K562 (cell line): ENCODE data around the gene ZNF48. TPM values are rescaled to one million over a fixed set of nuclear protein-coding genes. Genes with fewer than 3 reads are reported as not detected.

ENCODE experiments used
- ESRRB ChIP-seq: fragments of 250-450 bp; sonication (Bioruptor Pico); IDR thresholded peaks from 2 replicates; pipeline ENCODE4 v1.5.0; 2020; ENCODE audit warnings: mild to moderate bottlenecking, moderate library complexity, borderline replicate concordance
- ETV5 ChIP-seq: sonication (generic); formaldehyde crosslinking; IDR thresholded peaks from 2 replicates; pipeline ENCODE4 v1.4.0; 2020; ENCODE audit warnings: low read depth, mild to moderate bottlenecking, missing genetic modification reagents
- EWSR1 ChIP-seq: fragments of 450-650 bp; IDR thresholded peaks from 2 replicates; pipeline ENCODE4 v1.6.1; 2018; ENCODE audit warnings: borderline replicate concordance, mild to moderate bottlenecking, low read depth, moderate library complexity; ENCODE audit not compliant: partially characterized antibody
- HMG20B ChIP-seq: fragments of 250-450 bp; sonication (Bioruptor Pico); IDR thresholded peaks from 2 replicates; pipeline ENCODE4 v1.5.0; 2021; ENCODE audit warnings: mild to moderate bottlenecking
- MEF2A ChIP-seq: IDR thresholded peaks from 2 replicates; pipeline ENCODE4 v1.6.1; 2011; ENCODE audit warnings: low read depth, mild to moderate bottlenecking, low read length, moderate library complexity; ENCODE audit not compliant: control insufficient read depth
- RBFOX2 ChIP-seq: fragments of 200-400 bp; formaldehyde crosslinking; IDR thresholded peaks from 2 replicates; pipeline ENCODE4 v1.6.1; 2017; ENCODE audit warnings: low read depth, mild to moderate bottlenecking, low read length, moderate library complexity
- TAF7 ChIP-seq: fragments of 450-650 bp; IDR thresholded peaks from 2 replicates; pipeline ENCODE4 v1.6.1; 2016; ENCODE audit warnings: missing genetic modification characterization, missing compliant biosample characterization
- U2AF1 ChIP-seq: fragments of 200-400 bp; formaldehyde crosslinking; optimal IDR thresholded peaks from 2 replicates; pipeline ENCODE3; 2017; ENCODE audit warnings: mild to moderate bottlenecking, low read depth, low read length, moderate library complexity
- ZNF217 ChIP-seq: sonication (generic); formaldehyde crosslinking; IDR thresholded peaks from 2 replicates; pipeline ENCODE4 v1.8.0; 2022; ENCODE audit warnings: mild to moderate bottlenecking, missing genetic modification reagents
- polyA plus RNA-seq, 8 experiments: library from polyadenylated mRNA; depleted of rRNA in 4 of 8; stranded (reverse) in 5 of 8; unstranded in 3 of 8; fragments of >200 nt; fragmentation: Nextera tagmentation in 2 of 8; fragmentation: Illumina TruSeq in 1 of 8; extraction: Ambion mirVana in 2 of 8; extraction: Trizol in 1 of 8; gene quantifications; 2 replicates each; pipeline versions ENCODE4 v1.2.1 to v1.2.3, GENCODE V29; 2011 to 2014; ENCODE audit warnings: inconsistent platforms in 1 of 8, missing spikeins in 1 of 8
- total RNA-seq, 7 experiments: library from RNA; depleted of rRNA in 6 of 7; stranded (reverse); fragments of >200 nt in 6 of 7; fragmentation: Illumina TruSeq in 2 of 7; extraction: Trizol in 2 of 7; gene quantifications; 2 replicates each; pipeline versions ENCODE4 v1.2.1 to v1.2.3, GENCODE V29; 2011 to 2021; ENCODE audit warnings: low replicate concordance in 1 of 7
- TF ChIP-seq, protein P1 (sequence below): fragments of 450-650 bp; formaldehyde crosslinking; conservative IDR thresholded peaks from 2 replicates; pipeline ENCODE4 v1.4.0; 2022; ENCODE audit warnings: mild to moderate bottlenecking, missing genetic modification characterization
- TF ChIP-seq, protein P2 (sequence below): fragments of 450-650 bp; IDR thresholded peaks from 2 replicates; pipeline ENCODE4 v1.6.1; 2016; ENCODE audit warnings: mild to moderate bottlenecking, moderate library complexity
- TF ChIP-seq, protein P3 (sequence below): fragments of 250-450 bp; sonication (Bioruptor Pico); IDR thresholded peaks from 2 replicates; pipeline ENCODE4 v1.8.0; 2021; ENCODE audit warnings: mild to moderate bottlenecking, moderate library complexity

ZNF48 gene
- total and polyA plus RNA-seq, 9 of the 15 experiments (the other 6 are each of a cell fraction or from before 2014, with no cell fraction given) = 0.38 to 11.6 (median 4.7) TPM

DNA sequence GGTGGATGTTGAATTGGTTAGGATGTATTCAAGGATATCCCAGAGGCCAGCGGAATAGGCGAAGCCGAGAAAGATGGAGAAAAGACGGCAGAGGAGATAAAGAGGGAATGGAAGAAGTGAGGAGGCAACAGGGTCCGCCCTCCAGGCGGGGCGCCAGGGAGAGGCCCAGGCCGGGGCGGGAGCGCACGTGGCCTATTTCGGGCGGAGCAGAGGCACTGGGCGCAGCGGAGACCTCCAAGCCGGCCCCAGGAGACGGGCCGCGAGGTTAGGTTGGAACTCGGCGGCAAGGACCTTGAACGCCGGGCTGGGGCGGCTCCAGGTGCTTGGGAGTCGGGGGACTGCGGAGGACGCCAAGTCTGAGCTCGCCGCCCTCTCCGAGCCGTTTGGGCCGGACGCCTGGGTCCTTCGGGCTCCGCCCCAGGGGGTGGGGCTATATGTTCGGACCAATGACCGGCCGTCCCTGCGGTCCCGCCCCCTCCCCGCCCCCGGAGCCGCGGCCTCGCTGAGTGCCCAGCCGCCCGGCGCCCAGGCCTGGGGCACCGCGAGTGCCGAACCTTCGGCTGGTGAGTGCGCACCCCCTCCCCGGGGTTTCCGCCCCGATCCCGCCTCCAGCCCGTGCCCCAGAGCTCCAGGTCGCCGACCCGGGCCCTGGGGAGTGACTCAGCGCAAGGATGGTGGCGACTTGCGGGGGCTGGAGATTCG lies 12.0 kb downstream of the ZNF48 start, which contains the start of gene ZNF771 (continued):
- TF ChIP-seq, protein P1, sequence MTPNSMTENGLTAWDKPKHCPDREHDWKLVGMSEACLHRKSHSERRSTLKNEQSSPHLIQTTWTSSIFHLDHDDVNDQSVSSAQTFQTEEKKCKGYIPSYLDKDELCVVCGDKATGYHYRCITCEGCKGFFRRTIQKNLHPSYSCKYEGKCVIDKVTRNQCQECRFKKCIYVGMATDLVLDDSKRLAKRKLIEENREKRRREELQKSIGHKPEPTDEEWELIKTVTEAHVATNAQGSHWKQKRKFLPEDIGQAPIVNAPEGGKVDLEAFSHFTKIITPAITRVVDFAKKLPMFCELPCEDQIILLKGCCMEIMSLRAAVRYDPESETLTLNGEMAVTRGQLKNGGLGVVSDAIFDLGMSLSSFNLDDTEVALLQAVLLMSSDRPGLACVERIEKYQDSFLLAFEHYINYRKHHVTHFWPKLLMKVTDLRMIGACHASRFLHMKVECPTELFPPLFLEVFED (CRISPR knock-in tag) = no peak
- TF ChIP-seq HMG20B (CRISPR knock-in tag) (no peak), MEF2A (no peak), RBFOX2 (peak; percentile 85), EWSR1 (no peak), ESRRB (CRISPR knock-in tag) (no peak), ETV5 (peak; percentile 65; the same call in 1 of the 2 replicates), U2AF1 (no peak), ZNF217 (CRISPR knock-in tag) (no peak), TAF7 (tag) (no peak)
- TF ChIP-seq, protein P2, sequence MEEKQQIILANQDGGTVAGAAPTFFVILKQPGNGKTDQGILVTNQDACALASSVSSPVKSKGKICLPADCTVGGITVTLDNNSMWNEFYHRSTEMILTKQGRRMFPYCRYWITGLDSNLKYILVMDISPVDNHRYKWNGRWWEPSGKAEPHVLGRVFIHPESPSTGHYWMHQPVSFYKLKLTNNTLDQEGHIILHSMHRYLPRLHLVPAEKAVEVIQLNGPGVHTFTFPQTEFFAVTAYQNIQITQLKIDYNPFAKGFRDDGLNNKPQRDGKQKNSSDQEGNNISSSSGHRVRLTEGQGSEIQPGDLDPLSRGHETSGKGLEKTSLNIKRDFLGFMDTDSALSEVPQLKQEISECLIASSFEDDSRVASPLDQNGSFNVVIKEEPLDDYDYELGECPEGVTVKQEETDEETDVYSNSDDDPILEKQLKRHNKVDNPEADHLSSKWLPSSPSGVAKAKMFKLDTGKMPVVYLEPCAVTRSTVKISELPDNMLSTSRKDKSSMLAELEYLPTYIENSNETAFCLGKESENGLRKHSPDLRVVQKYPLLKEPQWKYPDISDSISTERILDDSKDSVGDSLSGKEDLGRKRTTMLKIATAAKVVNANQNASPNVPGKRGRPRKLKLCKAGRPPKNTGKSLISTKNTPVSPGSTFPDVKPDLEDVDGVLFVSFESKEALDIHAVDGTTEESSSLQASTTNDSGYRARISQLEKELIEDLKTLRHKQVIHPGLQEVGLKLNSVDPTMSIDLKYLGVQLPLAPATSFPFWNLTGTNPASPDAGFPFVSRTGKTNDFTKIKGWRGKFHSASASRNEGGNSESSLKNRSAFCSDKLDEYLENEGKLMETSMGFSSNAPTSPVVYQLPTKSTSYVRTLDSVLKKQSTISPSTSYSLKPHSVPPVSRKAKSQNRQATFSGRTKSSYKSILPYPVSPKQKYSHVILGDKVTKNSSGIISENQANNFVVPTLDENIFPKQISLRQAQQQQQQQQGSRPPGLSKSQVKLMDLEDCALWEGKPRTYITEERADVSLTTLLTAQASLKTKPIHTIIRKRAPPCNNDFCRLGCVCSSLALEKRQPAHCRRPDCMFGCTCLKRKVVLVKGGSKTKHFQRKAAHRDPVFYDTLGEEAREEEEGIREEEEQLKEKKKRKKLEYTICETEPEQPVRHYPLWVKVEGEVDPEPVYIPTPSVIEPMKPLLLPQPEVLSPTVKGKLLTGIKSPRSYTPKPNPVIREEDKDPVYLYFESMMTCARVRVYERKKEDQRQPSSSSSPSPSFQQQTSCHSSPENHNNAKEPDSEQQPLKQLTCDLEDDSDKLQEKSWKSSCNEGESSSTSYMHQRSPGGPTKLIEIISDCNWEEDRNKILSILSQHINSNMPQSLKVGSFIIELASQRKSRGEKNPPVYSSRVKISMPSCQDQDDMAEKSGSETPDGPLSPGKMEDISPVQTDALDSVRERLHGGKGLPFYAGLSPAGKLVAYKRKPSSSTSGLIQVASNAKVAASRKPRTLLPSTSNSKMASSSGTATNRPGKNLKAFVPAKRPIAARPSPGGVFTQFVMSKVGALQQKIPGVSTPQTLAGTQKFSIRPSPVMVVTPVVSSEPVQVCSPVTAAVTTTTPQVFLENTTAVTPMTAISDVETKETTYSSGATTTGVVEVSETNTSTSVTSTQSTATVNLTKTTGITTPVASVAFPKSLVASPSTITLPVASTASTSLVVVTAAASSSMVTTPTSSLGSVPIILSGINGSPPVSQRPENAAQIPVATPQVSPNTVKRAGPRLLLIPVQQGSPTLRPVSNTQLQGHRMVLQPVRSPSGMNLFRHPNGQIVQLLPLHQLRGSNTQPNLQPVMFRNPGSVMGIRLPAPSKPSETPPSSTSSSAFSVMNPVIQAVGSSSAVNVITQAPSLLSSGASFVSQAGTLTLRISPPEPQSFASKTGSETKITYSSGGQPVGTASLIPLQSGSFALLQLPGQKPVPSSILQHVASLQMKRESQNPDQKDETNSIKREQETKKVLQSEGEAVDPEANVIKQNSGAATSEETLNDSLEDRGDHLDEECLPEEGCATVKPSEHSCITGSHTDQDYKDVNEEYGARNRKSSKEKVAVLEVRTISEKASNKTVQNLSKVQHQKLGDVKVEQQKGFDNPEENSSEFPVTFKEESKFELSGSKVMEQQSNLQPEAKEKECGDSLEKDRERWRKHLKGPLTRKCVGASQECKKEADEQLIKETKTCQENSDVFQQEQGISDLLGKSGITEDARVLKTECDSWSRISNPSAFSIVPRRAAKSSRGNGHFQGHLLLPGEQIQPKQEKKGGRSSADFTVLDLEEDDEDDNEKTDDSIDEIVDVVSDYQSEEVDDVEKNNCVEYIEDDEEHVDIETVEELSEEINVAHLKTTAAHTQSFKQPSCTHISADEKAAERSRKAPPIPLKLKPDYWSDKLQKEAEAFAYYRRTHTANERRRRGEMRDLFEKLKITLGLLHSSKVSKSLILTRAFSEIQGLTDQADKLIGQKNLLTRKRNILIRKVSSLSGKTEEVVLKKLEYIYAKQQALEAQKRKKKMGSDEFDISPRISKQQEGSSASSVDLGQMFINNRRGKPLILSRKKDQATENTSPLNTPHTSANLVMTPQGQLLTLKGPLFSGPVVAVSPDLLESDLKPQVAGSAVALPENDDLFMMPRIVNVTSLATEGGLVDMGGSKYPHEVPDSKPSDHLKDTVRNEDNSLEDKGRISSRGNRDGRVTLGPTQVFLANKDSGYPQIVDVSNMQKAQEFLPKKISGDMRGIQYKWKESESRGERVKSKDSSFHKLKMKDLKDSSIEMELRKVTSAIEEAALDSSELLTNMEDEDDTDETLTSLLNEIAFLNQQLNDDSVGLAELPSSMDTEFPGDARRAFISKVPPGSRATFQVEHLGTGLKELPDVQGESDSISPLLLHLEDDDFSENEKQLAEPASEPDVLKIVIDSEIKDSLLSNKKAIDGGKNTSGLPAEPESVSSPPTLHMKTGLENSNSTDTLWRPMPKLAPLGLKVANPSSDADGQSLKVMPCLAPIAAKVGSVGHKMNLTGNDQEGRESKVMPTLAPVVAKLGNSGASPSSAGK = peak; percentile 93
- TF ChIP-seq, protein P3, sequence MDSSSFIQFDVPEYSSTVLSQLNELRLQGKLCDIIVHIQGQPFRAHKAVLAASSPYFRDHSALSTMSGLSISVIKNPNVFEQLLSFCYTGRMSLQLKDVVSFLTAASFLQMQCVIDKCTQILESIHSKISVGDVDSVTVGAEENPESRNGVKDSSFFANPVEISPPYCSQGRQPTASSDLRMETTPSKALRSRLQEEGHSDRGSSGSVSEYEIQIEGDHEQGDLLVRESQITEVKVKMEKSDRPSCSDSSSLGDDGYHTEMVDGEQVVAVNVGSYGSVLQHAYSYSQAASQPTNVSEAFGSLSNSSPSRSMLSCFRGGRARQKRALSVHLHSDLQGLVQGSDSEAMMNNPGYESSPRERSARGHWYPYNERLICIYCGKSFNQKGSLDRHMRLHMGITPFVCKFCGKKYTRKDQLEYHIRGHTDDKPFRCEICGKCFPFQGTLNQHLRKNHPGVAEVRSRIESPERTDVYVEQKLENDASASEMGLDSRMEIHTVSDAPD = no peak
